ENCODE measurements around the gene TAOK1.
"Not testable (repeated sequence)": the region's sequence is repeated elsewhere in the genome, so short reads cannot be mapped to it uniquely, and the experiment has no call there.

Gene TAOK1

GRCh38 chr17:29549177-29549923 lies 159.2 kb downstream of the TAOK1 start:
- DNase-seq, result no peak

- no peak for DNase-seq
These were observed 165.7 kb downstream of the TAOK1 start for GRCh38 chr17:29555840-29556239.

- DNase-seq, result no peak
These were observed 167.0 kb downstream of the TAOK1 start for GRCh38 chr17:29557085-29557738.

GRCh38 chr17:29557739-29558116 lies 167.6 kb downstream of the TAOK1 start:
- no peak for DNase-seq

- DNase-seq, result not testable (repeated sequence)
These were observed 168.0 kb downstream of the TAOK1 start for GRCh38 chr17:29558139-29558538.

GRCh38 chr17:29559640-29560039 lies 169.5 kb downstream of the TAOK1 start:
- DNase-seq, result no peak

- no peak for DNase-seq
These were observed 170.2 kb downstream of the TAOK1 start for GRCh38 chr17:29560316-29560715.

- no peak for DNase-seq
These were observed 171.7 kb downstream of the TAOK1 start for GRCh38 chr17:29561554-29562517.

- DNase-seq, result no peak
These were observed 172.5 kb downstream of the TAOK1 start for GRCh38 chr17:29562615-29563014.

GRCh38 chr17:29563816-29564215 lies 173.7 kb downstream of the TAOK1 start:
- no peak for DNase-seq

- DNase-seq, result peak; percentile 87
These were observed 175.7 kb downstream of the TAOK1 start for GRCh38 chr17:29565643-29566472.

GRCh38 chr17:29566473-29567303 lies 176.5 kb downstream of the TAOK1 start, which contains the start of gene ABHD15:
Gene ABHD15, minus strand, starts transcription at chr17:29567037. Its CDS starts 71 bp downstream, at chr17:29566966.
- DNase-seq, result peak; percentile 60

- DNase-seq, result no peak
These were observed 177.1 kb downstream of the TAOK1 start for GRCh38 chr17:29567304-29567553.

GRCh38 chr17:29567554-29568330 lies 177.6 kb downstream of the TAOK1 start:
- DNase-seq, result peak; percentile 81

GRCh38 chr17:29568331-29569244 lies 178.4 kb downstream of the TAOK1 start, which contains the start of gene TP53I13:
Gene TP53I13, plus strand, starts transcription at chr17:29568701. Its CDS starts 58 bp downstream, at chr17:29568759.
- peak; percentile 86 for DNase-seq

- no peak for DNase-seq
These were observed 179.2 kb downstream of the TAOK1 start for GRCh38 chr17:29569245-29569950.

- DNase-seq, result no peak
These were observed 180.4 kb downstream of the TAOK1 start for GRCh38 chr17:29570521-29570920.

GRCh38 chr17:29571486-29571882 lies 181.3 kb downstream of the TAOK1 start:
- no peak for DNase-seq

Data from NCI-H748 treated with DMSO at 0.1 percent for 48 hours (cell line).